ENCODE results near the gene SRGAP3. TPM values are rescaled to one million over a fixed set of nuclear protein-coding genes. Genes with fewer than 3 reads are reported as not detected.

Gene SRGAP3
- total and polyA plus RNA-seq, 2 experiments from 2014 or later = 6.0 to 15.7 TPM

- H3K9me3 ChIP-seq (ENCODE audit: low read depth) = no peaks in the 10 kb centered on the region
- H3K4me3 ChIP-seq = no peak overlapping the region
- H3K27me3 ChIP-seq = peaks cover 19% of the 10 kb centered on the region
- no peak overlapping the region for H3K27ac ChIP-seq
- TF ChIP-seq, protein P1, sequence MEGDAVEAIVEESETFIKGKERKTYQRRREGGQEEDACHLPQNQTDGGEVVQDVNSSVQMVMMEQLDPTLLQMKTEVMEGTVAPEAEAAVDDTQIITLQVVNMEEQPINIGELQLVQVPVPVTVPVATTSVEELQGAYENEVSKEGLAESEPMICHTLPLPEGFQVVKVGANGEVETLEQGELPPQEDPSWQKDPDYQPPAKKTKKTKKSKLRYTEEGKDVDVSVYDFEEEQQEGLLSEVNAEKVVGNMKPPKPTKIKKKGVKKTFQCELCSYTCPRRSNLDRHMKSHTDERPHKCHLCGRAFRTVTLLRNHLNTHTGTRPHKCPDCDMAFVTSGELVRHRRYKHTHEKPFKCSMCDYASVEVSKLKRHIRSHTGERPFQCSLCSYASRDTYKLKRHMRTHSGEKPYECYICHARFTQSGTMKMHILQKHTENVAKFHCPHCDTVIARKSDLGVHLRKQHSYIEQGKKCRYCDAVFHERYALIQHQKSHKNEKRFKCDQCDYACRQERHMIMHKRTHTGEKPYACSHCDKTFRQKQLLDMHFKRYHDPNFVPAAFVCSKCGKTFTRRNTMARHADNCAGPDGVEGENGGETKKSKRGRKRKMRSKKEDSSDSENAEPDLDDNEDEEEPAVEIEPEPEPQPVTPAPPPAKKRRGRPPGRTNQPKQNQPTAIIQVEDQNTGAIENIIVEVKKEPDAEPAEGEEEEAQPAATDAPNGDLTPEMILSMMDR (IDR thresholded peaks at IDR 0.05; ENCODE audit: low read depth, low read length) = no peak
- no peak for DNase-seq (ENCODE audit: low read depth in 1 of 2, low spot score in 1 of 2)
- H3K36me3 ChIP-seq = no peaks in the 10 kb centered on the region
- peaks cover 3% of the 10 kb centered on the region for H3K4me1 ChIP-seq (ENCODE audit: low read depth)
Measured at GRCh38 chr3:8967553-8967952, 281.9 kb downstream of the SRGAP3 start.

DNA sequence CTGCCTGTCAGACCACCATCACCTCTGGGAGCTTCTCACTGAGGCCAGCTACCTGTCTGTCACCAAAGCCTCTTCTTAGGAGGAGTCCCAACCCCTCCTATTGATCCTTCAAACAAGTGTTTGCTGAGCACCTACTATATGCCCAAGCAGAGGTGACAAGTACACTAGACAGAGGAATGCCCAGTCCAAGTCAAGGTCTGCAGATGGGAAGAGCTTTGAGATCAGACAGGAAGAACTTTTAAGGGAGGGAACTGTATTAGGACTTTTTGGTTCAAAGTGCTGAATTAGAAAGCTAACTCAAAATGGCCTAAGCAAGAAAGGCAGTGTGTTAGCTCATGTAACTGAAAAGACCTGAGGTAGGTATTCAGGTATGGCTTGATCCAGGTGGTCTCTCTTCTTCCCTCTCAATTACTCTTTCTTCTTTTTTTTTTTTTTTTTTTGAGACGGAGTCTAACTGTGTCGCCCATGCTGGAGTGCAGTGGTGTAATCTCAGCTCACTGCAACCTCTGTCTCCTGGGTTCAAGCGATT is 282.6 kb downstream of the SRGAP3 start:
- no peak for DNase-seq (ENCODE audit: low read depth in 1 of 2, low spot score in 1 of 2)
- Histone ChIP-seq H3K4me3 (no peak overlapping the region), H3K27ac (no peak overlapping the region), H3K4me1 (ENCODE audit: low read depth) (peaks cover 9% of the 10 kb centered on the region), H3K27me3 (peaks cover 19% of the 10 kb centered on the region), H3K36me3 (no peaks in the 10 kb centered on the region), H3K9me3 (ENCODE audit: low read depth) (no peaks in the 10 kb centered on the region)
- TF ChIP-seq, protein P1 (IDR thresholded peaks at IDR 0.05; ENCODE audit: low read depth, low read length) = no peak

- Histone ChIP-seq H3K36me3 (no peaks in the 10 kb centered on the region), H3K27ac (no peak overlapping the region), H3K27me3 (peaks cover 19% of the 10 kb centered on the region), H3K4me1 (ENCODE audit: low read depth) (peaks cover 11% of the 10 kb centered on the region), H3K9me3 (ENCODE audit: low read depth) (no peaks in the 10 kb centered on the region), H3K4me3 (no peak overlapping the region)
- DNase-seq (ENCODE audit: low read depth in 1 of 2, low spot score in 1 of 2) = no peak
- TF ChIP-seq, protein P1 (IDR thresholded peaks at IDR 0.05; ENCODE audit: low read depth, low read length) = no peak
Measured at GRCh38 chr3:8966150-8966819, 283.2 kb downstream of the SRGAP3 start.

GRCh38 chr3:8964436-8965370 is 284.7 kb downstream of the SRGAP3 start:
- no peak overlapping the region for H3K4me3 ChIP-seq
- H3K27ac ChIP-seq = no peak overlapping the region
- H3K36me3 ChIP-seq = no peaks in the 10 kb centered on the region
- peaks cover 11% of the 10 kb centered on the region for H3K4me1 ChIP-seq (ENCODE audit: low read depth)
- TF ChIP-seq, protein P1 (IDR thresholded peaks at IDR 0.05; ENCODE audit: low read depth, low read length) = no peak
- H3K27me3 ChIP-seq = peaks cover 12% of the 10 kb centered on the region
- no peaks in the 10 kb centered on the region for H3K9me3 ChIP-seq (ENCODE audit: low read depth)
- peak in 1 of 2 donors; percentile 56 for DNase-seq (ENCODE audit: low read depth in 1 of 2, low spot score in 1 of 2)

DNA sequence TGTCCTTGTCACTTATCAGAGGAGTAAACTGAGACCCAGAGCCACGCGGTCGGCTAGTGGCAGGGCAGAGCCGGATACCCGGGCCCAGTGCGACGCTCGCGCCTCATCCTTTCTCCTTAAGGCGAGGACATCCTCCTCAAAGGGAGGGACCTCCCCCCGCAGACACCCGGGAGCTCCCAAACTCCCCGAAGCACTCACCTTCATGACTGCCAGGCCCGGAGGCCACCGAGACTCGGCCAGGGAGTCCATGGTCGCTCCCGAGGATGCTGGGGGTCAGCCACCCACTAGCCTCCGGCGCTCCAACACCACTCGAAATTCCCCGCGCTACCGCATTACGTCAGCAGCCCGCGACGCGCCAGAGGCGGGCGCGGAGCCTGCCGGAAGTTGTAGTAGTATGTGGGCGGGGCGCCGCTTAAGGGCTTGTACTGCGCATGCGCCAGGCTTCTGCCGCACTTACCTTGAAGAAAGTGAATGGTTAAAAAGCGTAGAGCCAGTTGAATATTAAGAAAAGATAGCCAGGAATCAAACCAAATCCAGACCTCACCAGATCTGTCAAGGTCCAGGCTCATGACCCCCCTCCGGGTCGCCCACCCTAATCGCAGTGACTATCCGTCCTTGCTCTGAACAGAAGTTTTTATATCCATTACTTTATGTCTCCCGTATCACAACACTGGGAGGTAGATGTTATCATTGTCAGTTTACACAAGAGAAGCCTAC is 286.2 kb downstream of the SRGAP3 start, which contains the start of gene RAD18:
Gene RAD18, minus strand, starts transcription at position 336 of the 717 bp plus-strand sequence. Its CDS starts 87 bp downstream, at position 249.
- Histone ChIP-seq H3K27ac (peak within 1 kb of the TSS; percentile 46), H3K36me3 (no peaks in the 10 kb centered on the region), H3K27me3 (peaks cover 3% of the 10 kb centered on the region), H3K4me1 (ENCODE audit: low read depth) (peaks cover 11% of the 10 kb centered on the region), H3K4me3 (peak within 1 kb of the TSS; percentile 71), H3K9me3 (ENCODE audit: low read depth) (no peaks in the 10 kb centered on the region)
- TF ChIP-seq, protein P1 (IDR thresholded peaks at IDR 0.05; ENCODE audit: low read depth, low read length) = no peak
- DNase-seq (ENCODE audit: low read depth in 1 of 2, low spot score in 1 of 2) = peak; percentile 94 to 95
